A549 (cell line): ENCODE data around the gene AKIRIN1.

ENCODE experiments used
- BHLHE40 ChIP-seq: IDR thresholded peaks from 2 replicates; pipeline ENCODE4 v1.6.1; 2012; ENCODE audit warnings: low read depth, low read length, inconsistent platforms
- EP300 ChIP-seq, 2 experiments: fragments of >200 bp; sonication (Bioruptor Twin); formaldehyde crosslinking; IDR thresholded peaks; 2 replicates in 1 of 2; 3 replicates in 1 of 2; pipeline ENCODE4 v1.6.1; 2016 to 2017
- JUN ChIP-seq, 2 experiments: fragments of >200 bp; sonication (Bioruptor Twin); formaldehyde crosslinking; IDR thresholded peaks; 2 replicates in 1 of 2; 3 replicates in 1 of 2; pipeline ENCODE4 v1.6.1; 2016 to 2017
- JUNB ChIP-seq: fragments of >200 bp; sonication (Bioruptor Twin); formaldehyde crosslinking; IDR thresholded peaks from 2 replicates; pipeline ENCODE4 v1.6.1; 2016
- RCOR1 ChIP-seq: fragments of 150-350 bp; IDR thresholded peaks from 2 replicates; pipeline ENCODE4 v1.6.1; 2014; ENCODE audit warnings: antibody characterized with exemption, low read length, low read depth
- SREBF2 ChIP-seq: fragments of 450-650 bp; IDR thresholded peaks from 2 replicates; pipeline ENCODE4 v1.6.1; 2014; ENCODE audit warnings: mild to moderate bottlenecking, moderate library complexity
- TF ChIP-seq, protein P1 (sequence below): fragments of >200 bp; sonication (Bioruptor Twin); formaldehyde crosslinking; IDR thresholded peaks from 3 replicates; pipeline ENCODE4 v1.5.1; 2016
- TF ChIP-seq, protein P2 (sequence below): fragments of 150-350 bp; IDR thresholded peaks from 2 replicates; pipeline ENCODE4 v1.6.1; 2014; ENCODE audit warnings: low read depth, mild to moderate bottlenecking, low read length

DNA sequence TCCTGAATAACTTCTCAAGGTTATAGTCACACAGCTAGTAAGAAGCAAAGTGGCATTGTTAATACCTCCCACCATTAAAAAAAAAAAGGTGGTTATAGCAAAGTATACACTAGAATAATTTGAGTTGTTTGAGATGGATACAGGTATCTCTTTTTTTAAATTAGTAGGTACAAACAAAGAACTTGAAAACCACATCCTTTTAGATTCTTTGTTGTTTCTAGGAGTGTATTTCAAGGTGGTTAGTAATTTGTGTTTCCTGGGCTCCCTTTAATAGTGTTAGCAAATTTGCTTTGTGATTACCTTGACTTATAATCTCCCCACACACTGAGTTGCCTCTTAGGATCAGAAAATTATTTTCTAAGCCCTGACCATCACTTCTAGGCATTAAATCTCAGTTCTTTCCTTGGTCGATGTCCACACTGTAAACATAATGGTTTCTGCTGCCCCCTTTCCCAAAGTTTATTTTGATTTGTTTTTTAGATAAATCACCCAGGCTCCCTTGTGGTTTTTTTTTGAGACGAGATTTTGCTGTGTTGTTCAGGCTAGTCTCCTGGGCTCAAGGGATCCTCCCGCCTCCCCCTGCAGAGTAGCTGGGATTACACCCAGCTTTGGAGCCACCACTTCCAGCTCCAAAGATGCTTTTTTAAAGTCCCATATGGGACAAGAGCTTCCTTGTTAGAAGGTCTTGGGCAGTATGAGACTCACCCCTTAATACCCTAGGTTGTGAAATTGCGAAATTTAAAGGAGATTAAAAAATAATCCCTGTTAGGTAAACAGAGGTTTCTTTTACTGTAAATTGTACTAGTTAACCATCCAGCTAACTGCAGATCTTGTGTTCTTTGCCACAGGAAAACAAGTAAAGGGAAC, 6.2 kb downstream of the AKIRIN1 start:
- TF ChIP-seq SREBF2 = no peak
- TF ChIP-seq, protein P1, sequence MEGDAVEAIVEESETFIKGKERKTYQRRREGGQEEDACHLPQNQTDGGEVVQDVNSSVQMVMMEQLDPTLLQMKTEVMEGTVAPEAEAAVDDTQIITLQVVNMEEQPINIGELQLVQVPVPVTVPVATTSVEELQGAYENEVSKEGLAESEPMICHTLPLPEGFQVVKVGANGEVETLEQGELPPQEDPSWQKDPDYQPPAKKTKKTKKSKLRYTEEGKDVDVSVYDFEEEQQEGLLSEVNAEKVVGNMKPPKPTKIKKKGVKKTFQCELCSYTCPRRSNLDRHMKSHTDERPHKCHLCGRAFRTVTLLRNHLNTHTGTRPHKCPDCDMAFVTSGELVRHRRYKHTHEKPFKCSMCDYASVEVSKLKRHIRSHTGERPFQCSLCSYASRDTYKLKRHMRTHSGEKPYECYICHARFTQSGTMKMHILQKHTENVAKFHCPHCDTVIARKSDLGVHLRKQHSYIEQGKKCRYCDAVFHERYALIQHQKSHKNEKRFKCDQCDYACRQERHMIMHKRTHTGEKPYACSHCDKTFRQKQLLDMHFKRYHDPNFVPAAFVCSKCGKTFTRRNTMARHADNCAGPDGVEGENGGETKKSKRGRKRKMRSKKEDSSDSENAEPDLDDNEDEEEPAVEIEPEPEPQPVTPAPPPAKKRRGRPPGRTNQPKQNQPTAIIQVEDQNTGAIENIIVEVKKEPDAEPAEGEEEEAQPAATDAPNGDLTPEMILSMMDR = no peak
- no peak for TF ChIP-seq JUNB
- TF ChIP-seq BHLHE40 = no peak
- TF ChIP-seq JUN (IDR thresholded peaks at IDR 0.05) = no peak
- TF ChIP-seq, protein P2, sequence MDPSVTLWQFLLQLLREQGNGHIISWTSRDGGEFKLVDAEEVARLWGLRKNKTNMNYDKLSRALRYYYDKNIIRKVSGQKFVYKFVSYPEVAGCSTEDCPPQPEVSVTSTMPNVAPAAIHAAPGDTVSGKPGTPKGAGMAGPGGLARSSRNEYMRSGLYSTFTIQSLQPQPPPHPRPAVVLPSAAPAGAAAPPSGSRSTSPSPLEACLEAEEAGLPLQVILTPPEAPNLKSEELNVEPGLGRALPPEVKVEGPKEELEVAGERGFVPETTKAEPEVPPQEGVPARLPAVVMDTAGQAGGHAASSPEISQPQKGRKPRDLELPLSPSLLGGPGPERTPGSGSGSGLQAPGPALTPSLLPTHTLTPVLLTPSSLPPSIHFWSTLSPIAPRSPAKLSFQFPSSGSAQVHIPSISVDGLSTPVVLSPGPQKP = no peak
- TF ChIP-seq EP300 (IDR thresholded peaks at IDR 0.05) = no peak
- no peak for TF ChIP-seq RCOR1
